Measurements from ENCODE around the gene PSMA3. TPM values are rescaled to one million over a fixed set of nuclear protein-coding genes. Genes with fewer than 3 reads are reported as not detected.
A peak's percentile ranks its signal among the peaks of the same experiment; 100 is the strongest.
"Not testable (repeated sequence)": the region's sequence is repeated elsewhere in the genome, so short reads cannot be mapped to it uniquely, and the experiment has no call there.

The PSMA3 gene
- total and polyA plus RNA-seq, 8 donors = 140 to 238 (median 158) TPM

DNA sequence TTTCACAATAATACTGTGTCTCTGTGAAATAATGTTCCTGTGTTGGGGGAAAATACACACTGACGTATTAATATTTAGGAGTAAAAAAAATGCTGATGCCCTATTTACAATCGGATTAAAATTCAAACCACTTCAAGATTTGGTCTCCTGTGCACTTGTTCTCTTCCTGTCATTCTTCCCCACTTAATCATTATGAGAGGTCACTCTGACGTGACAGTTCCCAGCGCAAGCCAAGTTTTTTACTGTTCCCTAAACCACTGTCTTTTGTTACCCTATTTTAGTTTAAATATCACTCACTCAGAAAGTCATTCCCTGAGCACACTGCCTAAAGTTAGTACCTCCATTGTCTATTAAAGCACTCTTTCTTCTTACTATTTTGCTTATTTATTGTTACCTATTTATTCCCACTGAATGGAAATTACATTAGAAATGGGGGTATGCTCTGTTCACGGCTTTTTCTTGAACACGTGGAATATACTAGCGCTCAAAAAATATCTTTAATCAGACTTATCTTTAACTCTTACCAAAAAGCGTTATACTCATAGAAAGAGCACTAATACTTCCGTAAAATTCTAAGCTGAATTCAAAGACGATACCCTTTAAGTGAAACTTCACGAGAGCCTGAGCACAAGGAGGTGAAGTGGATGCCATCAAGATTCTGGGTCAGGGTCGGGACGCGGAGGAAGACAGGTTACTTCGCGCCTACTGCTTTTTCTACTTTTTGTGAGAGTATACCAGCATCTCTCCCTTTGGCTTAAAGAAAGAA is 670 bp upstream of the PSMA3 start:
- ATAC-seq (peak; percentile 31), DNase-seq (peak in 1 of 4 donors; percentile 51)
- H3K27me3 ChIP-seq = no peaks in the 10 kb centered on the region
- peak overlapping the region; percentile 98 for H3K27ac ChIP-seq
- TF ChIP-seq, protein P1, sequence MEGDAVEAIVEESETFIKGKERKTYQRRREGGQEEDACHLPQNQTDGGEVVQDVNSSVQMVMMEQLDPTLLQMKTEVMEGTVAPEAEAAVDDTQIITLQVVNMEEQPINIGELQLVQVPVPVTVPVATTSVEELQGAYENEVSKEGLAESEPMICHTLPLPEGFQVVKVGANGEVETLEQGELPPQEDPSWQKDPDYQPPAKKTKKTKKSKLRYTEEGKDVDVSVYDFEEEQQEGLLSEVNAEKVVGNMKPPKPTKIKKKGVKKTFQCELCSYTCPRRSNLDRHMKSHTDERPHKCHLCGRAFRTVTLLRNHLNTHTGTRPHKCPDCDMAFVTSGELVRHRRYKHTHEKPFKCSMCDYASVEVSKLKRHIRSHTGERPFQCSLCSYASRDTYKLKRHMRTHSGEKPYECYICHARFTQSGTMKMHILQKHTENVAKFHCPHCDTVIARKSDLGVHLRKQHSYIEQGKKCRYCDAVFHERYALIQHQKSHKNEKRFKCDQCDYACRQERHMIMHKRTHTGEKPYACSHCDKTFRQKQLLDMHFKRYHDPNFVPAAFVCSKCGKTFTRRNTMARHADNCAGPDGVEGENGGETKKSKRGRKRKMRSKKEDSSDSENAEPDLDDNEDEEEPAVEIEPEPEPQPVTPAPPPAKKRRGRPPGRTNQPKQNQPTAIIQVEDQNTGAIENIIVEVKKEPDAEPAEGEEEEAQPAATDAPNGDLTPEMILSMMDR (IDR thresholded peaks at IDR 0.05) = no peak
- intact Hi-C loops (cut with DNase I) = no loop called here
- H3K4me3 ChIP-seq = peak overlapping the region; percentile 82 to 85
- H3K4me1 ChIP-seq = peaks cover 6 to 49% of the 10 kb centered on the region in 2 donors
- H3K36me3 ChIP-seq = peaks cover 0 to 13% of the 10 kb centered on the region in 2 donors
- H3K9me3 ChIP-seq = no peaks in the 10 kb centered on the region

- Histone ChIP-seq H3K27me3 (no peaks in the 10 kb centered on the region), H3K4me3 (peak overlapping the region; percentile 82 to 85), H3K4me1 (peaks cover 6 to 48% of the 10 kb centered on the region in 2 donors), H3K27ac (peak overlapping the region; percentile 98), H3K36me3 (peaks cover 0 to 29% of the 10 kb centered on the region in 2 donors), H3K9me3 (no peaks in the 10 kb centered on the region)
- TF ChIP-seq, protein P1 (IDR thresholded peaks at IDR 0.05) = no peak
- ATAC-seq (no peak), DNase-seq (no peak)
- intact Hi-C loops (cut with DNase I) = no loop called here
Measured at GRCh38 chr14:58245562-58245961, 919 bp downstream of the PSMA3 start.

GRCh38 chr14:58249611-58250010 is 5.0 kb downstream of the PSMA3 start:
- Histone ChIP-seq H3K4me3 (no peak overlapping the region), H3K27ac (no peak overlapping the region), H3K9me3 (no peaks in the 10 kb centered on the region), H3K36me3 (peaks cover 0 to 68% of the 10 kb centered on the region in 2 donors), H3K27me3 (no peaks in the 10 kb centered on the region), H3K4me1 (peaks cover 0 to 36% of the 10 kb centered on the region in 2 donors)
- intact Hi-C loops (cut with DNase I) = no loop called here
- no peak for ATAC-seq
- TF ChIP-seq, protein P1 (IDR thresholded peaks at IDR 0.05) = no peak
- no peak for DNase-seq

DNA sequence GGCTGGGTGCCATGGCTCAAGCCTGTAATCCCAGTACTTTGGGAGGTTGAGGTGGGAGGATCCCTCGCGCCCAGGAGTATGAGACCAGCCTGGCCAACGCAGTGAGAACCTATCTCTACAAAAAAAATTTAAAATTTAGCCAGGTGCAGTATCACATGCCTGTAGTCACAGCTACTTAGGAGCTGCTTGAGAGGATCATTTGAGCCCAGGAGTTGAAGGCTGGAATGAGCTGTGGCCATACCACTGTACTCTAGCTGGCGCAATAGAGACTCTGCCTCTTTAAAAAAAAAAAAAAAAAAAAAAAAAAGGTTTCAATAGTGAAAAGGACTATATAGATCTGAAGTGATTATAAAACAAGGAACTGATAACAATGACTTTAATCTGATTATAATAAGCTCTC is 13.5 kb downstream of the PSMA3 start:
- H3K27ac ChIP-seq = peak overlapping the region in 1 of 2 donors; percentile 13
- TF ChIP-seq, protein P1 (IDR thresholded peaks at IDR 0.05) = no peak
- no peaks in the 10 kb centered on the region for H3K9me3 ChIP-seq
- H3K36me3 ChIP-seq = peaks cover 0 to 100% of the 10 kb centered on the region in 2 donors
- peaks cover 0 to 11% of the 10 kb centered on the region in 2 donors for H3K4me1 ChIP-seq
- DNase-seq (no peak), ATAC-seq (peak; percentile 90)
- intact Hi-C loops (cut with DNase I) = no loop called here
- no peak overlapping the region for H3K4me3 ChIP-seq
- no peaks in the 10 kb centered on the region for H3K27me3 ChIP-seq

DNA sequence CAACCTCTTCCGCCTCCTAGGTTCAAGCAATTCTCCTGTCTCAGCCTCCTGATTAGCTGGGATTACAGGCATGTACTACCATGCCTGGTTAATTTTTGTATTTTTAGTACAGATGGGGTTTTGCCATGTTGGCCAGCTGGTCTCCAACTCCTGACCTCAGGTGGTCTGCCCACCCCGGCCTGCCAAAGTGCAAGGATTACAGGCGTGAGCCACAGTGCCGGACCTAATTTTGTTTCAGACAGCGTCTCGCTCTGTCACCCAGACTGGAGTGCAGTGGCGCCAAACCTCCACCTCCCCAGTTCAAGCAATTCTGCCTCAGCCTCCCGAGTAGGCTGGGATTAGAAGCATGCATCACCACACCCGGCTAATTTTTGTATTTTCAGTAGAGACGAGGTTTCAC is 17.4 kb downstream of the PSMA3 start:
- intact Hi-C loops (cut with DNase I); ATAC-seq; H3K9me3 ChIP-seq; H3K27me3 ChIP-seq; H3K4me3 ChIP-seq; DNase-seq; H3K27ac ChIP-seq: not testable (repeated sequence)
- Histone ChIP-seq H3K4me1 (peaks cover 0 to 11% of the 10 kb centered on the region in 2 donors), H3K36me3 (peaks cover 0 to 100% of the 10 kb centered on the region in 2 donors)

All from left lung (tissue), 10 donors.